IMR-90 (cell line): ENCODE results near the gene PREP. TPM values are rescaled to one million over a fixed set of nuclear protein-coding genes. Genes with fewer than 3 reads are reported as not detected.

Experiments used
- ATAC-seq: fragments of 200-7000 bp; cut with Tn5 transposase; 2 replicates; pipeline ENCODE4 v1.9.1; 2020; ENCODE audit warnings: low read depth, mild to moderate bottlenecking, moderate library complexity
- BruUV-seq: library from RNA; stranded (reverse); fragments of 400-500 nt; replicated peaks from 2 replicates; lab custom pipeline; 2021; lab: Mats Ljungman, UMichigan
- CTCF ChIA-PET: fragments of 300-600 bp; formaldehyde crosslinking; extraction: SDS; loops from one replicate; lab custom pipeline; 2021; ENCODE audit warnings: antibody characterized with exemption; lab: Yijun Ruan, JAX
- POLR2A ChIA-PET: fragments of 300-600 bp; sonication (Branson Sonifier 250); formaldehyde crosslinking; loops from one replicate; lab custom pipeline; 2022; ENCODE audit warnings: antibody characterized with exemption; ENCODE audit not compliant: unreplicated experiment; lab: Charles Lee
- DNase-seq: peaks from one replicate; pipeline ENCODE4 v3.0.0; 2013
- H2AFZ ChIP-seq: replicated peaks from 2 replicates; pipeline ENCODE3; 2013; ENCODE audit warnings: low read length, mild to moderate bottlenecking; ENCODE audit not compliant: poor library complexity
- H2AK5ac ChIP-seq: 2 replicates; pipeline ENCODE4 v1.6.1; 2013; ENCODE audit warnings: low read depth, low read length, inconsistent platforms
- H2AK9ac ChIP-seq: replicated peaks from 2 replicates; pipeline ENCODE3; 2013; ENCODE audit warnings: mild to moderate bottlenecking, low read depth, low read length, moderate library complexity; ENCODE audit not compliant: poor library complexity
- H2BK120ac ChIP-seq: 2 replicates; pipeline ENCODE4 v1.6.1; 2013; ENCODE audit warnings: low read depth, low read length, inconsistent platforms
- H2BK15ac ChIP-seq: 3 replicates; pipeline ENCODE4 v1.6.1; 2013; ENCODE audit warnings: low read depth, low read length, inconsistent platforms
- H2BK20ac ChIP-seq: 2 replicates; pipeline ENCODE4 v1.6.1; 2013; ENCODE audit warnings: low read depth, mild to moderate bottlenecking, inconsistent platforms, low read length, moderate library complexity
- H2BK5ac ChIP-seq: 2 replicates; pipeline ENCODE4 v1.6.1; 2013; ENCODE audit warnings: mild to moderate bottlenecking, low read depth, low read length, inconsistent platforms; ENCODE audit not compliant: poor library complexity, severe bottlenecking
- H3K14ac ChIP-seq: replicated peaks from 2 replicates; pipeline ENCODE4 v1.6.1; 2013; ENCODE audit warnings: low read depth, low read length, inconsistent platforms
- H3K18ac ChIP-seq: 2 replicates; pipeline ENCODE4 v1.6.1; 2013; ENCODE audit warnings: low read depth, low read length, control low read depth
- H3K23ac ChIP-seq: 2 replicates; pipeline ENCODE4 v1.6.1; 2013; ENCODE audit warnings: low read depth, low read length, inconsistent platforms
- H3K27ac ChIP-seq: 2 replicates; pipeline ENCODE4 v1.5.1; 2013; ENCODE audit warnings: mild to moderate bottlenecking, control low read depth, low read length; ENCODE audit not compliant: insufficient read depth
- H3K27me3 ChIP-seq: 2 replicates; pipeline ENCODE4 v1.6.1; 2013; ENCODE audit warnings: low read length; ENCODE audit not compliant: control insufficient read depth, insufficient read depth
- H3K36me3 ChIP-seq: 2 replicates; pipeline ENCODE4 v1.6.1; 2013; ENCODE audit warnings: low read length, mixed read lengths; ENCODE audit not compliant: control insufficient read depth, insufficient read depth
- H3K4ac ChIP-seq: 2 replicates; pipeline ENCODE4 v1.6.1; 2013; ENCODE audit warnings: low read depth, low read length, inconsistent platforms
- H3K4me1 ChIP-seq: 2 replicates; pipeline ENCODE4 v1.6.1; 2013; ENCODE audit warnings: low read length, mixed read lengths; ENCODE audit not compliant: control insufficient read depth, insufficient read depth
- H3K4me2 ChIP-seq: 2 replicates; pipeline ENCODE4 v1.6.1; 2013; ENCODE audit warnings: low read depth, mild to moderate bottlenecking, control low read depth, low read length, moderate library complexity
- H3K4me3 ChIP-seq: 2 replicates; pipeline ENCODE4 v1.5.1; 2013; ENCODE audit warnings: low read depth, mild to moderate bottlenecking, control low read depth, low read length, moderate library complexity; ENCODE audit not compliant: insufficient read depth
- H3K56ac ChIP-seq: 2 replicates; pipeline ENCODE4 v1.6.1; 2013; ENCODE audit warnings: low read length, inconsistent platforms; ENCODE audit not compliant: insufficient read depth; ENCODE audit errors: extremely low read depth
- H3K79me1 ChIP-seq, 2 experiments: 2 replicates each; pipeline ENCODE4 v1.6.1; 2013; ENCODE audit warnings: low read length in 2 of 2, inconsistent platforms in 1 of 2, low read depth in 1 of 2
- H3K9ac ChIP-seq: 2 replicates; pipeline ENCODE4 v1.6.1; 2013; ENCODE audit warnings: low read depth, low read length, control low read depth
- H3K9me1 ChIP-seq: 2 replicates; pipeline ENCODE4 v1.6.1; 2013; ENCODE audit warnings: low read length, inconsistent platforms; ENCODE audit not compliant: insufficient read depth
- H3K9me3 ChIP-seq: 2 replicates; pipeline ENCODE4 v1.6.1; 2013; ENCODE audit warnings: low read length; ENCODE audit not compliant: control insufficient read depth, insufficient read depth
- H4K20me1 ChIP-seq: 2 replicates; pipeline ENCODE4 v1.6.1; 2013; ENCODE audit warnings: low read length, inconsistent platforms; ENCODE audit not compliant: insufficient read depth
- H4K5ac ChIP-seq: 2 replicates; pipeline ENCODE4 v1.6.1; 2013; ENCODE audit warnings: mild to moderate bottlenecking, low read depth, low read length, control low read depth
- H4K8ac ChIP-seq, 2 experiments: 2 replicates each; pipeline ENCODE4 v1.6.1; 2013; ENCODE audit warnings: low read depth in 2 of 2, low read length in 2 of 2, control low read depth in 1 of 2, inconsistent platforms in 1 of 2
- H4K91ac ChIP-seq: 2 replicates; pipeline ENCODE4 v1.6.1; 2013; ENCODE audit warnings: low read depth, low read length, inconsistent platforms; ENCODE audit not compliant: insufficient read depth
- FOS ChIP-seq: fragments of 150-350 bp; IDR thresholded peaks from 2 replicates; pipeline ENCODE4 v1.6.1; 2016; ENCODE audit warnings: low read depth, low read length
- MAZ ChIP-seq: IDR thresholded peaks from 2 replicates; pipeline ENCODE4 v1.6.1; 2012; ENCODE audit warnings: low read depth, mild to moderate bottlenecking, low read length, improper control_type of control experiment, moderate library complexity, borderline replicate concordance
- MXI1 ChIP-seq: IDR thresholded peaks from 2 replicates; pipeline ENCODE4 v1.6.1; 2012; ENCODE audit warnings: low read depth, mild to moderate bottlenecking, low read length, moderate library complexity, borderline replicate concordance
- POLR2A ChIP-seq: IDR thresholded peaks from 2 replicates; pipeline ENCODE4 v1.6.1; 2012; ENCODE audit warnings: mild to moderate bottlenecking, low read depth, low read length
- WGBS, 2 experiments: methylation state at CpG; one replicate each; pipeline versions ENCODE4 v1.1.5 to v1.1.7; 2013; ENCODE audit warnings: missing lambda C conversion rate in 2 of 2; ENCODE audit not compliant: insufficient read length in 1 of 2; ENCODE audit errors: extremely low coverage in 2 of 2; 5-methylcytosine and 5-hydroxymethylcytosine counted together
- dilution Hi-C: fragments of 300-500 bp; cut with HindIII; formaldehyde crosslinking; loops from one replicate; pipeline ENCODE4 v1.14.3; 2018; ENCODE audit warnings: low sequenced_read_pairs; ENCODE audit not compliant: unreplicated experiment
- in situ Hi-C: fragments of 300-500 bp; cut with MboI; formaldehyde crosslinking; loops from 3 replicates; pipeline ENCODE4 v1.14.3; 2019; ENCODE audit warnings: low sequenced_read_pairs, inconsistent platforms, mixed read lengths
- intact Hi-C: fragments of 100-400 bp; cut with micrococcal nuclease; formaldehyde crosslinking; loops from 2 replicates; pipeline ENCODE4 v1.10.0; 2022
- polyA plus RNA-seq, 3 experiments: library from polyadenylated mRNA; depleted of rRNA; stranded (reverse); fragments of >200 nt; gene quantifications; 2 replicates each; pipeline ENCODE4 v1.2.3, GENCODE V29; 2012; ENCODE audit warnings: low replicate concordance in 1 of 3
- total RNA-seq: library from RNA; depleted of rRNA; stranded (reverse); fragments of >200 nt; gene quantifications from 2 replicates; pipeline ENCODE4 v1.2.3, GENCODE V29; 2012

PREP gene
- total and polyA plus RNA-seq, 2 of the 4 experiments (the other 2 are of a cell fraction) = 21.0 to 25.7 TPM

DNA sequence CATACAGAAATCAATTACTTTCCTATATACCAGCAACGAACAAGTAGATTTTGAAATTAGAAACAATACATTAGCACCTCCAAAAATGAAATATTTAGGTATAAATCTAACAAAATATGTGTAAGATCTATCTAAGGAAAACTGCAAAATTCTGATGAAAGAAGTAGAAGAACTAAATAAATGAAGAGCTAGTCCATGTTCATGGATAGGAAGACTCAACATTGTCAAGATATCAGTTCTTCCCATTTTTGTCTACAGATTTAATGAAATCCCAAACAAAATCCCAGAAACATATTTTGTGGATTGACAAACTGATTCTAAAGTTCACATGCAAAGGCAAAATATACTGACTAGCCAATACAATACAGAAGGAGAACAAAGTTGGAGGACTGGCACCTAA is 33.7 kb downstream of the PREP start:
- Histone ChIP-seq H3K9me3 (no peaks in the 10 kb centered on the region), H3K27me3 (no peaks in the 10 kb centered on the region), H3K36me3 (peaks cover 17% of the 10 kb centered on the region), H4K8ac (no peak overlapping the region), H4K5ac (no peak overlapping the region), H3K4ac (no peak overlapping the region), H3K56ac (no peak overlapping the region), H3K9me1 (peaks cover 6% of the 10 kb centered on the region; the same call in 1 of the 2 replicates), H3K4me3 (no peak overlapping the region), H2AK5ac (no peak overlapping the region), H2BK20ac (no peak overlapping the region), H3K4me1 (no peaks in the 10 kb centered on the region), H3K27ac (no peak overlapping the region), H3K23ac (no peak overlapping the region), H3K79me1 (peaks cover 0 to 16% of the 10 kb centered on the region in 2 experiments; a peak in 3 of 4 replicates), H3K9ac (no peak overlapping the region), H2BK5ac (no peak overlapping the region), H4K20me1 (no peaks in the 10 kb centered on the region), H4K91ac (no peak overlapping the region), H3K14ac (no peak overlapping the region), H2BK120ac (no peak overlapping the region), H2AFZ (no peak overlapping the region), H2BK15ac (no peak overlapping the region), H3K4me2 (no peak overlapping the region), H3K18ac (no peak overlapping the region), H2AK9ac (no peak overlapping the region)
- no peak for TF ChIP-seq MAZ
- TF ChIP-seq MXI1 = no peak
- TF ChIP-seq FOS = no peak
- no peak for TF ChIP-seq POLR2A
- dilution Hi-C loops (no loop called here), intact Hi-C loops (no loop called here), in situ Hi-C loops (loop anchor here (5.0 kb wide), 1 partner anchor 282 kb away; no protein-coding TSS in a partner anchor)
- POLR2A ChIA-PET = no interaction called here
- DNase-seq (no peak), ATAC-seq (no peak)
- CTCF ChIA-PET = no interaction called here
- WGBS, 2 experiments = no CpG with 5 or more reads among the region's 1 CpG
- no TSS peak for BruUV-seq
